GM21526 (cell line): Measurements from ENCODE around the gene SLC39A7.

Experiments
- ATAC-seq: cut with Tn5 transposase; IDR thresholded peaks from one replicate; pipeline ENCODE4 v1.9.1; 2021; ENCODE audit warnings: moderate library complexity; ENCODE audit not compliant: unreplicated experiment, low FRiP score

SLC39A7 gene

DNA sequence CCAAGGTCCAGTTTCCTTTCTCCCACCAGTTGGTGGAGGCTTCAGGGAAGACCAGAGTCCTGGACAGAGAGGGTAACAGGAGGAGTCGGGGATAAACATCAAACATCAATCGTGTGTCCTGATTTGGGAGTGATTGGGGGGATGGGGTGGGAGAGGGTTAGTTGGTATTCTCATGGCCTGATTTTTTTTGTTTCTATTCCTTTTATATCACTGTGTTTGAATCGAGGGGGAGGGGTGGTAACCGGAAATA lies 3.4 kb downstream of the SLC39A7 start:
- no peak for ATAC-seq

DNA sequence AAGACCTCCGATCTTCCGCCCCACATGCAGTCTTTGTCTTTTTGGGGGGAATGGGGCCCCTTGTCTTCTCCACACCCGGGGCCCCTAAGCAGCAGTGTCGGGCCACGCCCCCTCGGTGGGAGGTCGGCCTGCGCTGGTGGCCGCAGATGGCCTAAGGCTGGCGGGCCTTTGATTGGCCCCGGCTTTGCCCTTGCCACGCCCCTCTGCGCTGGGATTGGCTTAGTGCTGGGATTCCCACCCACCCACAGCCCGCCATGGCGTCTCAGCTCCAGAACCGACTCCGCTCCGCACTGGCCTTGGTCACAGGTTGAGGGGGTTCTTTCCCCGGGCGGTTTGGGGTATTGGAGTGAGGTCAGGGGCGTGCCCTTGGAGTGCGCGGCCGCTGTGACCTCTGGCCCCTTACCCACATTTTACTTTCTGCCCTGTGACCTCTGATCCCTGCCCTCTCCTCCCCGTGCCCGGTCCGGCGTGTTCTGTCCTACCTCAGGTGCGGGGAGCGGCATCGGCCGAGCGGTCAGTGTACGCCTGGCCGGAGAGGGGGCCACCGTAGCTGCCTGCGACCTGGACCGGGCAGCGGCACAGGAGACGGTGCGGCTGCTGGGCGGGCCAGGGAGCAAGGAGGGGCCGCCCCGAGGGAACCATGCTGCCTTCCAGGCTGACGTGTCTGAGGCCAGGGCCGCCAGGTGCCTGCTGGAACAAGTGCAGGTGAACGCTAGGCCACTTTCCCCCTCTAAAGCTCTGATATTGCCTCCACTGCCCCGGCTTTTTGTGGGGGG lies 3.9 kb downstream of the SLC39A7 start, which contains the start of gene HSD17B8:
Gene HSD17B8, plus strand, starts transcription at position 241 of the 776 bp plus-strand sequence. Its CDS starts 14 bp downstream, at position 255.
- ATAC-seq = peak; percentile 42

DNA sequence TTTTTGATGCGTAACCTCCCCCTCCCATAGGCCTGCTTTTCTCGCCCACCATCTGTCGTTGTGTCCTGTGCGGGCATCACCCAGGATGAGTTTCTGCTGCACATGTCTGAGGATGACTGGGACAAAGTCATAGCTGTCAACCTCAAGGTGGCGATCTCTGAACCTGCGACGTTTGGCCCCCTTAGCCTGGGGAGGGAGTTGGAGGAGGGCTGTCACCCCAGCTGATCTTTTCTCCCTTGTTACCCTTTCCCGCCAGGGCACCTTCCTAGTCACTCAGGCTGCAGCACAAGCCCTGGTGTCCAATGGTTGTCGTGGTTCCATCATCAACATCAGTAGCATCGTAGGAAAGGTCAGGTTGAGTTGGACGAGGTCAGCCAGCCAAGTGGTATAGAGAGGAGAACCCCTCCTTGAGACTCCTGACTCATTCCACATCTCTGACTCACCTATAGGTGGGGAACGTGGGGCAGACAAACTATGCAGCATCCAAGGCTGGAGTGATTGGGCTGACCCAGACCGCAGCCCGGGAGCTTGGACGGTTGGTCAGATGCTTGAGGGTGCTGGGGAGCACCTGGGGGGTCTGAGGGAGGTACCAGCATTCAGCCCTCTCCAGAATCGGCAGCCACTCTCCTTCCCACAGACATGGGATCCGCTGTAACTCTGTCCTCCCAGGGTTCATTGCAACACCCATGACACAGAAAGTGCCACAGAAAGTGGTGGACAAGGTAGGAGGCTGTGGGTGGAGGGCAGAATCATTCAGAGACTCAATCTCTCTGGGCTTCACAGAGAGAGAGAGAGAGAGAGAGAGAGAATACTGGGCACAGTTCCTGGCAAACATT lies 4.7 kb downstream of the SLC39A7 start:
- no peak for ATAC-seq

GRCh38 chr6:33206027-33206863 lies 5.6 kb downstream of the SLC39A7 start:
- ATAC-seq = no peak

DNA sequence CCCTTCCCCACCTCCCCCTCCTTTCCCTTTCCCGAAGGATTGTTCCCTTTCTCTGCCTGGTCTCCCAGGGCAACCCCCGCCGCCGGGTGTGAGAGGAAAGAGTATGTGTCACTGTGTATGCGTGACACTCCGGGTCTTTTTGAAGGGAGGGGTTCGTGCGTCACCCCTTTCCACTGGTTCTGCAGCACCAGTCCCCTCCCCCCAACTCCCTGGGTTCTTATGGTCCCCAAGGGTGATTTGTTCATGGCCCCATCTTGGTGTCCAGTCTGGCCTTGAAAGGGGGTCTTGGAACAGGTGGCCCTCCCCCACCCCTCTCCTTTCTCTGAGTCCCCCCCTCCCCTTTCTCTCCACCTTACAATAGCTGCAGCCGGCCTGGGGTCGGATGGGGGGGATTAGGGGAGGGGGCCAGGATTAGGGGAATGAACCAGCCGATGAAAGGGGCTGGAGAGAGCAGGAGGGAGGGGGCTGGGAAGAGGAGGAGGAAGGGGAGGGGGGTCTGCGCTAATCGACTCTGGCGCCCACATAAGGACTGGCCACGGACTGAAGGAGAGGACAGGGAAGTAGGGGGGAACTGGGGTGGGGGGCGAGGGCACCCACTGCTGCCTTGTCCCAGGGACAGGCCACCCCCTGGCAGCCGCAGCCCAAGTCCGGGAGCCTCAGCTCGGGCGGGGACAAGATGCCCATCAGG lies 6.3 kb downstream of the SLC39A7 start:
- no peak for ATAC-seq

DNA sequence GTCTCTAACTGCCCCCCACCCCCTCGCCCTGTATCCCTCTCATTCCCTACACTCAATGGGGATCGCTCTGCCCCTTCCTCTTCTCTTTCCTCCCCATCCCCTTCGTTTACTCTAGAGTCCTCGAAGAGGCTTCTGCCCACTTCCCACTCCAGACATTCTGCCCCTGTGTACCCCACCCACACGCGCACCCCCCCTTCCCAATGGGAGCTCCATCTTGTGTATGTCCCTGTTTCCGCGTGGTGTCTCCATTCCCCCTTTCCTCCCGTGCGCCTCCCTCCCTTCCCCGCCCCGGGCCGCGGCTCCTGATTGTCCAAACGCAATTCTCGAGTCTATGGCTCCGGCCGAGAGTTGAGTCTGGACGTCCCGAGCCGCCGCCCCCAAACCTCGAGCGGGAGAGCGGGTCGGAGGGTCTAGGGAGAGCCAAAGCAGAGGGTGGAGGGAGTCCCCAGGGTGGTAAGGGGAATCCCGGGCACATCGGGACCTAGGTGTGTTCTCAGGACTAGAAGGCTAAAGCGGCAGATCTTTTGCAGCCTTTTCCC lies 7.0 kb downstream of the SLC39A7 start:
- no peak for ATAC-seq

- peak; percentile 39 for ATAC-seq
Observed at GRCh38 chr6:33208091-33208967, 7.7 kb downstream of the SLC39A7 start, which contains the start of gene RING1. TSS of gene RING1 (plus strand) at chr6:33208500. CDS start at chr6:33208823, 323 bp downstream.

- ATAC-seq = no peak
Observed at GRCh38 chr6:33209856-33210255, 9.2 kb downstream of the SLC39A7 start.

DNA sequence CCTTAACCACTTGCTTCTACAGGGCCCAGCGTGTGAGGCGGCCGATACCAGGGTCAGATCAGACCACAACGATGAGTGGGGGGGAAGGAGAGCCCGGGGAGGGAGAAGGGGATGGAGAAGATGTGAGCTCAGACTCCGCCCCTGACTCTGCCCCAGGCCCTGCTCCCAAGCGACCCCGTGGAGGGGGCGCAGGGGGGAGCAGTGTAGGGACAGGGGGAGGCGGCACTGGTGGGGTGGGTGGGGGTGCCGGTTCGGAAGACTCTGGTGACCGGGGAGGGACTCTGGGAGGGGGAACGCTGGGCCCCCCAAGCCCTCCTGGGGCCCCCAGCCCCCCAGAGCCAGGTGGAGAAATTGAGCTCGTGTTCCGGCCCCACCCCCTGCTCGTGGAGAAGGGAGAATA lies 10.5 kb downstream of the SLC39A7 start:
- ATAC-seq = no peak

DNA sequence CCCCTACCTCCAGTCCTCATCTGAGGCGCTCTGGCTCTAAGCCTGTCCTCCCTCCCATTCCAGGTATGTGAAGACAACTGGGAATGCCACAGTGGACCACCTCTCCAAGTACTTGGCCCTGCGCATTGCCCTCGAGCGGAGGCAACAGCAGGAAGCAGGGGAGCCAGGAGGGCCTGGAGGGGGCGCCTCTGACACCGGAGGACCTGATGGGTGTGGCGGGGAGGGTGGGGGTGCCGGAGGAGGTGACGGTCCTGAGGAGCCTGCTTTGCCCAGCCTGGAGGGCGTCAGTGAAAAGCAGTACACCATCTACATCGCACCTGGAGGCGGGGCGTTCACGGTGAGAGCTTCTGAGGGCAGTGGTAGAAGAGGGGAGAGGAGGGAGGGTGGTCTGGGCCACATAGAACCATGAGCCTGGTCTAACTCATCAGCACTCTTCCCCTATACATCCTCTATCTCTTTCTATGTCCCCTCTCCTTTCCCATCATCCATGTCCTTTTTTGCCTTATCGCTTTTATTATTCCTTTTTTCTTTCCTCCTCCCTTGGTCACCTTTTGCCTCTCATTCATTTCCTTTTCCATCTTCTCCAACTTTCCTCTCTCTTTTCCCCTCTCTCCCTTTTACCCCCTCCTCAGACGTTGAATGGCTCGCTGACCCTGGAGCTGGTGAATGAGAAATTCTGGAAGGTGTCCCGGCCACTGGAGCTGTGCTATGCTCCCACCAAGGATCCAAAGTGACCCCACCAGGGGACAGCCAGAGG lies 11.2 kb downstream of the SLC39A7 start:
- no peak for ATAC-seq

- no peak for ATAC-seq
Observed at GRCh38 chr6:33212857-33213165, 12.1 kb downstream of the SLC39A7 start.

- ATAC-seq = no peak
Observed at GRCh38 chr6:33213166-33213988, 12.7 kb downstream of the SLC39A7 start.

DNA sequence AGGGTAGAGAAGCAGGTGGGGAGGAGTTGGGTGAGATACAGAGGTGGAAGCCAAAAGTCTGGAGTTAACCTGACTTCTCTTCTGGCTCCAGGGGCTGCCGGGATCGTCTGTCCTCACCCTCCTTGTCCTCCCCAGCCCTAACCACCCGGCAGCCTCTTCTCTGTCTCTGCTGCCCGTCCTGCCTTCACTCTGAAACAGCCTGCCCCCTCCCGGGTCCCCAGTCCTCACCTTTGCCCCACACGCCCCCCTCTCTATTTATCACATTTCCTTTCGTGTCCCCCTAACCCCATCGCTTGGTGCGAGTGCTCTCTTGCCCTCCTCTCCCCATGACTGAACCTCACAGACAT lies 13.3 kb downstream of the SLC39A7 start:
- no peak for ATAC-seq

DNA sequence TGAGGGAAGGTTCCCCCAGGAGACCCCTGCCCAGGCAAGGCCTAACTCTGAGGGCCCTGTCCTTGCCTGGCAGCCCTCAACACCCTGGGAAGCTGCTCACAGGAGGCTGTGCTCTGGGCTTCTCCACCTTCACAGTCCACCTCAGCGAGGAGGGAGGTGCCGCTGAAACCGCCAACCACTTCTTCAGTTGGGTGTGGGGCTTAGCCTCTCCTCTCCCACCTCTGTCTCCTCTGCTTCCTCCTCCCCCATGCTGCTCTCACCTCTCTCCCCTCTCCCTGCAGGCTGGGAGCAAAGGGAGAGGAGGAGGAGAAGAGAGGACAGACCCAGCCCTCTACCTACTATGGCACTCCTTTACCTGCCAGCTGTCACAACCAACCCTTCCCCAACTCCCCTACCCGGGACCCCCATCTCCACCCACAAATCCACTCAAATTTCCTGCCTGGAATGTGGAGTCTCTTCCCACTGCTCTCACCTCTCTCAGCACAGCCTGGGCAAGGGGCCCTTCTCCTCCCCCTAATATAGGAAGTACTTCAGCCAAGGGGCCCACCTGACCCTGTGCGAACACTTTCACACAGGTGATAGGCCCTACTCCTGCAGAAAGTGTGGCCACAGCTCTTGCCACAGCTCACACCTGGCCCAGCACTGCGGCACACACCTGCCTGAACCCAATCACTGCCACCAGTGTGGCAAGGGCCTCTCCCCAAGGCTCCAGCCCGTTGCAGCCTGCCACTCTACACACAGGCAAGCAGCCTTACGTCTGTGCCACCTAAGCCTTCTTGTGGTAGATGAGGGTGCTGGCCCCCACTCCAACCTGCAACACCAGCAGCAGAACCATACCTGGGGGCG lies 14.8 kb downstream of the SLC39A7 start:
- no peak for ATAC-seq

- no peak for ATAC-seq
Observed at GRCh38 chr6:33216117-33216649, 15.5 kb downstream of the SLC39A7 start.

- no peak for ATAC-seq
Observed at GRCh38 chr6:33217246-33217645, 16.6 kb downstream of the SLC39A7 start.

GRCh38 chr6:33217681-33218080 lies 17.0 kb downstream of the SLC39A7 start:
- ATAC-seq = no peak
